ENCODE results near the gene TFF2. TPM values are rescaled to one million over a fixed set of nuclear protein-coding genes. Genes with fewer than 3 reads are reported as not detected.

TFF2 gene
- total RNA-seq, 1 donor from 2014 or later: not detected

DNA sequence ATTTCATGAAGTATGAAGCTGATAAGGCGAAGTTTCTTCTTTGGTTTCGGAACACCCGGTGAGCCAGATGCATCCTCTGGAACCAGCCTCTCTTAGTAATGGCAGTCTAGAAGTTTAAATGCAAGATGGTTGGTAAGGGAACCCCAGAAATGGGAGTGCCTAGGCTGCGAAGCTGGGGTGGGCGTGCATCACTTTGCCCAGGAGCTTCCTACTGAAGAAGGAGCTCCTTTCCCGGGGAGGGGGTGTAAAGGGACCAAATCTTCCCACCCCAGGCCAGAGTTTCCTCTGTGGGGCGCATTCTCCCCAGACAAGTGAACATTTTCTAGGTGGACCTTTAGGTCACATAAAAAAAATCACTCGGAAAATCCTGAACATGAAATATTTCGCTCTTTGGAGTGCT, 4.4 kb downstream of the TFF2 start:
- Histone ChIP-seq H3K27ac (no peak overlapping the region), H3K36me3 (no peaks in the 10 kb centered on the region), H3K27me3 (no peaks in the 10 kb centered on the region), H3K4me3 (no peak overlapping the region), H3K9me3 (no peaks in the 10 kb centered on the region), H3K4me1 (no peaks in the 10 kb centered on the region)
- intact Hi-C loops (cut with DNase I): no loop called here
- TF ChIP-seq POLR2AphosphoS5 (IDR thresholded peaks at IDR 0.05; ENCODE audit: insufficient read depth in 1 of 2, low read depth in 1 of 2): no peak
- TF ChIP-seq, protein P1, sequence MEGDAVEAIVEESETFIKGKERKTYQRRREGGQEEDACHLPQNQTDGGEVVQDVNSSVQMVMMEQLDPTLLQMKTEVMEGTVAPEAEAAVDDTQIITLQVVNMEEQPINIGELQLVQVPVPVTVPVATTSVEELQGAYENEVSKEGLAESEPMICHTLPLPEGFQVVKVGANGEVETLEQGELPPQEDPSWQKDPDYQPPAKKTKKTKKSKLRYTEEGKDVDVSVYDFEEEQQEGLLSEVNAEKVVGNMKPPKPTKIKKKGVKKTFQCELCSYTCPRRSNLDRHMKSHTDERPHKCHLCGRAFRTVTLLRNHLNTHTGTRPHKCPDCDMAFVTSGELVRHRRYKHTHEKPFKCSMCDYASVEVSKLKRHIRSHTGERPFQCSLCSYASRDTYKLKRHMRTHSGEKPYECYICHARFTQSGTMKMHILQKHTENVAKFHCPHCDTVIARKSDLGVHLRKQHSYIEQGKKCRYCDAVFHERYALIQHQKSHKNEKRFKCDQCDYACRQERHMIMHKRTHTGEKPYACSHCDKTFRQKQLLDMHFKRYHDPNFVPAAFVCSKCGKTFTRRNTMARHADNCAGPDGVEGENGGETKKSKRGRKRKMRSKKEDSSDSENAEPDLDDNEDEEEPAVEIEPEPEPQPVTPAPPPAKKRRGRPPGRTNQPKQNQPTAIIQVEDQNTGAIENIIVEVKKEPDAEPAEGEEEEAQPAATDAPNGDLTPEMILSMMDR (IDR thresholded peaks at IDR 0.05): no peak
- no peak for TF ChIP-seq POLR2A (IDR thresholded peaks at IDR 0.05)
- no peak for DNase-seq (ENCODE audit: extremely low spot score in 2 of 2)

DNA sequence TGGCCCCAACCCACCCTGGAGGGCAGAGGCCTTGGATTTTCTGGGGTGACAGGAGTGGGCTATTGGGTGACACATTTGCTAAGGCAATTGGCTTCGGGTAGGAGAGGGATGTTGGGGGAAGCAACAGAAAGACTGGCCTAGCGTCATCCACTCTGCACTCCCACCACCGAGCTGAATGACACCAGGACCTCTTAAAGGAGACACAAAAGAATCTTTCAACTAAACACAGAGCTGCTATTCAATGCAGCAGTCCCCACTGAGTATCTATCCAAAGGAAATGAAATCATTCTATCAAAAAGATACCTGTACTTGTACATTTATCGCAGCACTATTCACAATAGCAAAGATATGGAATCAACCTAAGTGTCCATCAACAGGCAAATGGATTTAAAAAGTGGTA, 6.2 kb downstream of the TFF2 start:
- no peak for DNase-seq (ENCODE audit: extremely low spot score in 2 of 2)
- intact Hi-C loops (cut with DNase I): no loop called here
- Histone ChIP-seq H3K4me3 (no peak overlapping the region), H3K27ac (no peak overlapping the region), H3K36me3 (no peaks in the 10 kb centered on the region), H3K4me1 (no peaks in the 10 kb centered on the region), H3K9me3 (no peaks in the 10 kb centered on the region), H3K27me3 (no peaks in the 10 kb centered on the region)
- TF ChIP-seq POLR2A (IDR thresholded peaks at IDR 0.05): no peak
- TF ChIP-seq, protein P1 (IDR thresholded peaks at IDR 0.05): no peak
- no peak for TF ChIP-seq POLR2AphosphoS5 (IDR thresholded peaks at IDR 0.05; ENCODE audit: insufficient read depth in 1 of 2, low read depth in 1 of 2)

GRCh38 chr21:42343963-42344510, 6.8 kb downstream of the TFF2 start:
- peak in 1 of 2 donors; percentile 72 for DNase-seq (ENCODE audit: extremely low spot score in 2 of 2)
- Histone ChIP-seq H3K27ac (no peak overlapping the region), H3K4me3 (no peak overlapping the region), H3K4me1 (no peaks in the 10 kb centered on the region), H3K9me3 (no peaks in the 10 kb centered on the region), H3K36me3 (no peaks in the 10 kb centered on the region), H3K27me3 (no peaks in the 10 kb centered on the region)
- TF ChIP-seq POLR2AphosphoS5 (IDR thresholded peaks at IDR 0.05; ENCODE audit: insufficient read depth in 1 of 2, low read depth in 1 of 2): no peak
- TF ChIP-seq, protein P1 (IDR thresholded peaks at IDR 0.05): no peak
- TF ChIP-seq POLR2A (IDR thresholded peaks at IDR 0.05): no peak
- intact Hi-C loops (cut with DNase I): no loop called here

DNA sequence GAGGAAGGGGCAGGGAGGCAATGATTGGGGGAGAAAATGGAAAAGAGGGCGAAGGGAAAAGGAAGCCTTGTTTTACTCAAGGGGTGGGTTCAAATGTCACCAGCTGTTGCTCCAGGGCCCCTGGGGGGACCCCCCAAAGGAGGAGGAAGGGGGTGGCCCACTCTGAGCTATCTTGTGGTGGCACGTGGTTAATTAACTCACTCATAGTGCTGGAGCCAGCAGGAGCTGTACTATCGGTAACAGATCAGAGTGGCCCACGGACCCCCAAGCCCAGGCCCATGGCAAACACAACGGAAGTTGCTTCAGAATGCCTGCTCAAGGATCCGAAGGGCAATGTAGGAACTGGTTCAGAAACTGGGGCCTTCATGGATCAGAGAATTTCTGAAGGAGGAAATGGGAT, 7.2 kb downstream of the TFF2 start:
- no peaks in the 10 kb centered on the region for H3K4me1 ChIP-seq
- TF ChIP-seq POLR2AphosphoS5 (IDR thresholded peaks at IDR 0.05; ENCODE audit: insufficient read depth in 1 of 2, low read depth in 1 of 2) (no peak), POLR2A (IDR thresholded peaks at IDR 0.05) (no peak)
- TF ChIP-seq, protein P1 (IDR thresholded peaks at IDR 0.05): no peak
- no peak overlapping the region for H3K27ac ChIP-seq
- no peak overlapping the region for H3K4me3 ChIP-seq
- H3K9me3 ChIP-seq: no peaks in the 10 kb centered on the region
- peak in 1 of 2 donors; percentile 37 for DNase-seq (ENCODE audit: extremely low spot score in 2 of 2)
- no peaks in the 10 kb centered on the region for H3K36me3 ChIP-seq
- intact Hi-C loops (cut with DNase I): no loop called here
- H3K27me3 ChIP-seq: no peaks in the 10 kb centered on the region

GRCh38 chr21:42343101-42343500, 7.7 kb downstream of the TFF2 start:
- no peaks in the 10 kb centered on the region for H3K27me3 ChIP-seq
- intact Hi-C loops (cut with DNase I): no loop called here
- H3K4me1 ChIP-seq: peaks cover 3% of the 10 kb centered on the region
- DNase-seq (ENCODE audit: extremely low spot score in 2 of 2): peak in 1 of 2 donors; percentile 61
- H3K9me3 ChIP-seq: no peaks in the 10 kb centered on the region
- TF ChIP-seq, protein P1 (IDR thresholded peaks at IDR 0.05): no peak
- TF ChIP-seq POLR2A (IDR thresholded peaks at IDR 0.05) (no peak), POLR2AphosphoS5 (IDR thresholded peaks at IDR 0.05; ENCODE audit: insufficient read depth in 1 of 2, low read depth in 1 of 2) (no peak)
- no peak overlapping the region for H3K27ac ChIP-seq
- H3K36me3 ChIP-seq: no peaks in the 10 kb centered on the region
- no peak overlapping the region for H3K4me3 ChIP-seq

All from vagina (tissue), 2 donors.